SK-N-SH (cell line): Measurements from ENCODE around the gene CD180. TPM values are rescaled to one million over a fixed set of nuclear protein-coding genes. Genes with fewer than 3 reads are reported as not detected.

Experiments used
- CTCF ChIA-PET: fragments of 300-600, 350-600 bp; formaldehyde crosslinking; extraction: SDS; loops from one replicate; lab custom pipeline; 2021; lab: Yijun Ruan, JAX
- POLR2A ChIA-PET: fragments of 350-600 bp; sonication (Branson Sonifier 250); formaldehyde crosslinking; extraction: SDS; loops from one replicate; lab custom pipeline; 2020; ENCODE audit warnings: antibody characterized with exemption, inconsistent platforms; lab: Yijun Ruan, JAX
- DNase-seq: peaks from one replicate; pipeline ENCODE4 v3.0.0; 2012
- H2AFZ ChIP-seq: fragments of 200-600 bp; sonication (generic); 2 replicates; pipeline ENCODE4 v1.8.1; 2016; ENCODE audit warnings: antibody characterized with exemption, mild to moderate bottlenecking, low read depth
- H3F3A ChIP-seq: fragments of 200-600 bp; sonication (generic); replicated peaks from 2 replicates; pipeline ENCODE3; 2016; ENCODE audit warnings: antibody characterized with exemption, mild to moderate bottlenecking; ENCODE audit not compliant: insufficient read depth
- H3K27ac ChIP-seq, 2 experiments: fragments of 200-500 bp in 1 of 2; fragments of 200-600 bp in 1 of 2; sonication (Bioruptor generic) in 1 of 2; sonication (generic), shearing (Covaris generic) in 1 of 2; 2 replicates each; pipeline versions ENCODE4 v1.5.1 to v1.6.1; 2014 to 2016; ENCODE audit warnings: low read depth in 2 of 2, inconsistent platforms in 1 of 2, low read length in 1 of 2, mild to moderate bottlenecking in 1 of 2, mixed read lengths in 1 of 2
- H3K27me3 ChIP-seq: fragments of 200-600 bp; sonication (generic), shearing (Covaris generic); 2 replicates; pipeline ENCODE4 v1.6.1; 2016; ENCODE audit warnings: mixed run types; ENCODE audit not compliant: insufficient read depth
- H3K36me3 ChIP-seq, 2 experiments: fragments of 200-500 bp in 1 of 2; fragments of 200-600 bp in 1 of 2; sonication (Bioruptor generic) in 1 of 2; sonication (generic) in 1 of 2; replicated peaks in 1 of 2; 2 replicates each; pipeline versions ENCODE3 to v1.5.1; 2014 to 2016; ENCODE audit warnings: low read length in 1 of 2, mild to moderate bottlenecking in 1 of 2; ENCODE audit not compliant: insufficient read depth in 2 of 2, control insufficient read depth in 1 of 2
- H3K4me1 ChIP-seq, 2 experiments: fragments of 200-500 bp in 1 of 2; fragments of 200-600 bp in 1 of 2; sonication (Bioruptor generic) in 1 of 2; sonication (generic), shearing (Covaris generic) in 1 of 2; 2 replicates each; pipeline versions ENCODE4 v1.5.1 to v1.6.1; 2014 to 2016; ENCODE audit warnings: low read depth in 1 of 2, low read length in 1 of 2, mixed run types in 1 of 2; ENCODE audit not compliant: insufficient read depth in 2 of 2, control insufficient read depth in 1 of 2
- H3K4me2 ChIP-seq: fragments of 200-600 bp; sonication (generic), shearing (Covaris generic); 2 replicates; pipeline ENCODE4 v1.6.1; 2017; ENCODE audit warnings: mixed run types
- H3K4me3 ChIP-seq, 2 experiments: fragments of 200-500 bp in 1 of 2; fragments of 200-600 bp in 1 of 2; sonication (Bioruptor generic) in 1 of 2; sonication (generic), shearing (Covaris generic) in 1 of 2; 2 replicates each; pipeline versions ENCODE4 v1.5.1 to v1.8.1; 2014 to 2016; ENCODE audit warnings: low read depth in 2 of 2, inconsistent platforms in 1 of 2, low read length in 1 of 2, mild to moderate bottlenecking in 1 of 2, mixed read lengths in 1 of 2, moderate library complexity in 1 of 2
- H3K79me2 ChIP-seq: fragments of 200-600 bp; sonication (generic); 2 replicates; pipeline ENCODE4 v1.8.1; 2017; ENCODE audit warnings: mild to moderate bottlenecking; ENCODE audit not compliant: insufficient read depth
- H3K9ac ChIP-seq: fragments of 200-600 bp; sonication (generic); 2 replicates; pipeline ENCODE4 v1.6.1; 2017; ENCODE audit warnings: mixed run types
- H3K9me2 ChIP-seq: fragments of 200-600 bp; sonication (generic); 2 replicates; pipeline ENCODE4 v1.6.1; 2017; ENCODE audit warnings: mixed run types
- H3K9me3 ChIP-seq: fragments of 200-600 bp; sonication (generic); 2 replicates; pipeline ENCODE4 v1.6.1; 2017; ENCODE audit warnings: mixed run types, mild to moderate bottlenecking, moderate library complexity
- H4K20me1 ChIP-seq: fragments of 200-600 bp; sonication (generic); 2 replicates; pipeline ENCODE4 v1.6.1; 2017; ENCODE audit warnings: mild to moderate bottlenecking, mixed run types; ENCODE audit not compliant: insufficient read depth
- CHD2 ChIP-seq: fragments of 150-350 bp; IDR thresholded peaks from 2 replicates; pipeline ENCODE4 v1.6.1; 2018; ENCODE audit warnings: low read length; ENCODE audit not compliant: partially characterized antibody
- CTCF ChIP-seq: fragments of 200-600 bp; sonication (generic); IDR thresholded peaks from 2 replicates; pipeline ENCODE4 v1.6.1; 2017; ENCODE audit warnings: antibody characterized with exemption, mild to moderate bottlenecking, moderate library complexity
- FOXM1 ChIP-seq: IDR thresholded peaks from 2 replicates; pipeline ENCODE4 v1.4.0; 2012; ENCODE audit warnings: low read depth, mild to moderate bottlenecking
- MEF2A ChIP-seq: IDR thresholded peaks from 2 replicates; pipeline ENCODE4 v1.4.0; 2012; ENCODE audit warnings: low read depth, borderline replicate concordance
- NFIC ChIP-seq: IDR thresholded peaks from 2 replicates; pipeline ENCODE4 v1.4.0; 2012; ENCODE audit warnings: borderline replicate concordance
- NRF1 ChIP-seq: IDR thresholded peaks from 2 replicates; pipeline ENCODE4 v1.6.1; 2012; ENCODE audit warnings: low read depth, mild to moderate bottlenecking, low read length
- POLR2AphosphoS5 ChIP-seq: IDR thresholded peaks from 2 replicates; pipeline ENCODE4 v1.6.1; 2012; ENCODE audit warnings: low read depth, low read length
- REST ChIP-seq: IDR thresholded peaks from 2 replicates; pipeline ENCODE4 v1.6.1; 2012; ENCODE audit warnings: mild to moderate bottlenecking, low read depth, low read length, moderate library complexity
- RXRA ChIP-seq: IDR thresholded peaks from 2 replicates; pipeline ENCODE4 v1.4.0; 2012; ENCODE audit warnings: low read depth, mild to moderate bottlenecking, borderline replicate concordance
- SIN3A ChIP-seq: IDR thresholded peaks from 2 replicates; pipeline ENCODE4 v1.6.1; 2012; ENCODE audit warnings: low read depth, mild to moderate bottlenecking, low read length, moderate library complexity, borderline replicate concordance
- TAF1 ChIP-seq: IDR thresholded peaks from 2 replicates; pipeline ENCODE4 v1.6.1; 2012; ENCODE audit warnings: low read depth, mild to moderate bottlenecking, low read length, moderate library complexity, borderline replicate concordance
- TCF12 ChIP-seq: IDR thresholded peaks from 2 replicates; pipeline ENCODE4 v1.4.0; 2012
- USF1 ChIP-seq: IDR thresholded peaks from 2 replicates; pipeline ENCODE4 v1.4.0; 2012; ENCODE audit warnings: low read depth, borderline replicate concordance
- USF2 ChIP-seq: fragments of 150-350 bp; IDR thresholded peaks from 2 replicates; pipeline ENCODE4 v1.6.1; 2017; ENCODE audit warnings: antibody characterized with exemption, low read length, low read depth, borderline replicate concordance
- YY1 ChIP-seq: IDR thresholded peaks from 2 replicates; pipeline ENCODE4 v1.4.0; 2012; ENCODE audit warnings: low read depth, mild to moderate bottlenecking
- ZBTB33 ChIP-seq: IDR thresholded peaks from 2 replicates; pipeline ENCODE4 v1.4.0; 2012; ENCODE audit warnings: low read depth, borderline replicate concordance
- WGBS: methylation state at CpG from one replicate; pipeline ENCODE4 v1.1.6; 2017; ENCODE audit warnings: low lambda C conversion rate; 5-methylcytosine and 5-hydroxymethylcytosine counted together
- polyA plus RNA-seq, 3 experiments: library from polyadenylated mRNA; depleted of rRNA; stranded (reverse); fragments of >200 nt; gene quantifications; 2 replicates each; pipeline ENCODE4 v1.2.3, GENCODE V29; 2012

CD180 gene
- polyA plus RNA-seq, 1 of the 3 experiments (the other 2 are of a cell fraction), result 0.02 TPM

- TF ChIP-seq CHD2, result no peak
- no peak for TF ChIP-seq USF1
- TF ChIP-seq NRF1, result no peak
- TF ChIP-seq RXRA, result no peak
These were observed 52.4 kb downstream of the CD180 start (continued) for GRCh38 chr5:67144183-67144639.

- H3K27me3 ChIP-seq, result no peaks in the 10 kb centered on the region
- no peak overlapping the region for H2AFZ ChIP-seq
- ChIA-PET POLR2A (no interaction called here), CTCF (interaction anchor here (5.9 kb wide), 1 partner anchor 156 kb away, joined by 26 read pairs; no protein-coding TSS in a partner anchor)
- H3K79me2 ChIP-seq, result no peaks in the 10 kb centered on the region
- no peaks in the 10 kb centered on the region for H4K20me1 ChIP-seq
- no peak overlapping the region for H3K4me3 ChIP-seq
- H3K9ac ChIP-seq, result no peak overlapping the region
- WGBS, result 77% methylated on average over 2 of the region's 2 CpGs
- no peaks in the 10 kb centered on the region for H3F3A ChIP-seq
- no peak for TF ChIP-seq FOXM1
- TF ChIP-seq TCF12, result no peak
- no peak for TF ChIP-seq YY1
- TF ChIP-seq NRF1, result no peak
- TF ChIP-seq NFIC, result no peak
- H3K36me3 ChIP-seq, result peaks cover 0 to 39% of the 10 kb centered on the region in 2 experiments
- DNase-seq, result no peak
- no peaks in the 10 kb centered on the region for H3K4me1 ChIP-seq
- H3K9me2 ChIP-seq, result no peaks in the 10 kb centered on the region
- H3K27ac ChIP-seq, result no peak overlapping the region
- no peak overlapping the region for H3K4me2 ChIP-seq
- no peaks in the 10 kb centered on the region for H3K9me3 ChIP-seq
These were observed 53.0 kb downstream of the CD180 start for GRCh38 chr5:67143549-67143948.

GRCh38 chr5:67142816-67143215 lies 53.8 kb downstream of the CD180 start:
- peaks cover 0 to 39% of the 10 kb centered on the region in 2 experiments for H3K36me3 ChIP-seq
- no peaks in the 10 kb centered on the region for H3K9me3 ChIP-seq
- no peak overlapping the region for H3K4me3 ChIP-seq
- H3K27ac ChIP-seq, result no peak overlapping the region
- H4K20me1 ChIP-seq, result no peaks in the 10 kb centered on the region
- H3K4me2 ChIP-seq, result no peak overlapping the region
- ChIA-PET POLR2A (no interaction called here), CTCF (interaction anchor here (5.9 kb wide), 1 partner anchor 155 kb away, joined by 26 read pairs; no protein-coding TSS in a partner anchor)
- no peak overlapping the region for H3K9ac ChIP-seq
- no peak overlapping the region for H2AFZ ChIP-seq
- H3K27me3 ChIP-seq, result no peaks in the 10 kb centered on the region
- no peaks in the 10 kb centered on the region for H3F3A ChIP-seq
- WGBS, result 88% methylated on average over 8 of the region's 8 CpGs
- H3K79me2 ChIP-seq, result no peaks in the 10 kb centered on the region
- H3K4me1 ChIP-seq, result no peaks in the 10 kb centered on the region
- DNase-seq, result no peak
- H3K9me2 ChIP-seq, result no peaks in the 10 kb centered on the region
- TF ChIP-seq SIN3A, result no peak
- TF ChIP-seq TAF1, result no peak
- TF ChIP-seq CHD2, result no peak
- no peak for TF ChIP-seq MEF2A
- TF ChIP-seq USF2, result no peak
- TF ChIP-seq POLR2AphosphoS5, result no peak
- TF ChIP-seq ZBTB33, result no peak
- no peak for TF ChIP-seq CTCF
- TF ChIP-seq REST, result no peak
